Suprapubic skin (tissue), 4 donors: ENCODE results near the gene LRRC7. TPM values are rescaled to one million over a fixed set of nuclear protein-coding genes. Genes with fewer than 3 reads are reported as not detected.

Experiments
- DNase-seq, 2 donors: peaks; one replicate each; pipeline ENCODE4 v3.0.0-alpha.2; 2019; ENCODE audit warnings: low spot score in 2 of 2
- H3K27ac ChIP-seq: fragments of 200-600 bp; sonication (generic); one replicate; pipeline ENCODE4 v1.5.1; 2019
- H3K27me3 ChIP-seq: fragments of 200-600 bp; sonication (generic); one replicate; pipeline ENCODE4 v1.5.1; 2019
- H3K36me3 ChIP-seq: fragments of 200-600 bp; sonication (generic); one replicate; pipeline ENCODE4 v1.5.1; 2019
- H3K4me1 ChIP-seq: fragments of 200-600 bp; sonication (generic); one replicate; pipeline ENCODE4 v1.5.1; 2019
- H3K4me3 ChIP-seq: fragments of 200-600 bp; sonication (generic); one replicate; pipeline ENCODE4 v1.5.1; 2019; ENCODE audit warnings: mild to moderate bottlenecking
- H3K9me3 ChIP-seq: fragments of 200-600 bp; sonication (generic); one replicate; pipeline ENCODE4 v1.5.1; 2019
- CTCF ChIP-seq, 2 donors: fragments of 200-600 bp in 1 of 2; fragments of 450-650 bp in 1 of 2; sonication (generic) in 1 of 2; IDR thresholded peaks; one replicate each; pipeline ENCODE4 v1.5.1; 2016 to 2019; ENCODE audit warnings: antibody characterized with exemption in 2 of 2, mild to moderate bottlenecking in 1 of 2, moderate library complexity in 1 of 2
- EP300 ChIP-seq: sonication (generic); formaldehyde crosslinking; IDR thresholded peaks from one replicate; pipeline ENCODE4 v1.6.1; 2017; ENCODE audit warnings: antibody characterized with exemption
- POLR2A ChIP-seq, 2 donors: fragments of 450-650 bp; IDR thresholded peaks; one replicate each; pipeline ENCODE4 v1.6.1; 2017; ENCODE audit warnings: antibody characterized with exemption in 2 of 2, mild to moderate bottlenecking in 2 of 2, moderate library complexity in 2 of 2
- POLR2AphosphoS5 ChIP-seq, 3 donors: sonication (generic); formaldehyde crosslinking; IDR thresholded peaks; one replicate each; pipeline ENCODE4 v1.6.1; 2017; ENCODE audit warnings: antibody characterized with exemption in 3 of 3
- WGBS: methylation state at CpG from one replicate; pipeline ENCODE4 v1.1.5; 2018; 5-methylcytosine and 5-hydroxymethylcytosine counted together
- total RNA-seq, 4 donors: library from RNA; depleted of rRNA; stranded (reverse); fragments of >200 nt; gene quantifications; one replicate each; pipeline ENCODE4 v1.1.0, GENCODE V29; 2016

Gene LRRC7
- total RNA-seq, 4 donors from 2014 or later = 0.24 to 0.98 (median 0.47) TPM

- Histone ChIP-seq H3K27me3 (no peaks in the 10 kb centered on the region), H3K9me3 (no peaks in the 10 kb centered on the region), H3K36me3 (no peaks in the 10 kb centered on the region), H3K4me1 (no peaks in the 10 kb centered on the region), H3K4me3 (no peak overlapping the region), H3K27ac (no peak overlapping the region)
- DNase-seq = no peak
- TF ChIP-seq CTCF (IDR thresholded peaks at IDR 0.05) (no peak), POLR2A (IDR thresholded peaks at IDR 0.05) (no peak), EP300 (no peak), POLR2AphosphoS5 (IDR thresholded peaks at IDR 0.05) (no peak)
- WGBS = 76% methylated on average over 2 of the region's 2 CpGs
These were observed 440.9 kb downstream of the LRRC7 start for GRCh38 chr1:70008660-70009059.

GRCh38 chr1:70017770-70018169, 450.0 kb downstream of the LRRC7 start:
- Histone ChIP-seq H3K27ac (no peak overlapping the region), H3K4me3 (no peak overlapping the region), H3K4me1 (no peaks in the 10 kb centered on the region), H3K9me3 (no peaks in the 10 kb centered on the region), H3K36me3 (no peaks in the 10 kb centered on the region), H3K27me3 (no peaks in the 10 kb centered on the region)
- TF ChIP-seq POLR2AphosphoS5 (IDR thresholded peaks at IDR 0.05) (no peak), POLR2A (IDR thresholded peaks at IDR 0.05) (no peak), EP300 (no peak), CTCF (IDR thresholded peaks at IDR 0.05) (no peak)
- DNase-seq = no peak

GRCh38 chr1:70024272-70024671, 456.6 kb downstream of the LRRC7 start:
- no peaks in the 10 kb centered on the region for H3K36me3 ChIP-seq
- 87% methylated on average over 1 of the region's 1 CpG for WGBS
- no peaks in the 10 kb centered on the region for H3K9me3 ChIP-seq
- H3K4me3 ChIP-seq = no peak overlapping the region
- no peak for DNase-seq
- no peak overlapping the region for H3K27ac ChIP-seq
- no peaks in the 10 kb centered on the region for H3K4me1 ChIP-seq
- H3K27me3 ChIP-seq = no peaks in the 10 kb centered on the region
- TF ChIP-seq EP300 (no peak), POLR2AphosphoS5 (IDR thresholded peaks at IDR 0.05) (no peak), CTCF (IDR thresholded peaks at IDR 0.05) (no peak), POLR2A (IDR thresholded peaks at IDR 0.05) (no peak)

- TF ChIP-seq EP300 (no peak), CTCF (IDR thresholded peaks at IDR 0.05) (no peak), POLR2AphosphoS5 (IDR thresholded peaks at IDR 0.05) (no peak), POLR2A (IDR thresholded peaks at IDR 0.05) (no peak)
- Histone ChIP-seq H3K27me3 (no peaks in the 10 kb centered on the region), H3K36me3 (no peaks in the 10 kb centered on the region), H3K4me3 (no peak overlapping the region), H3K27ac (no peak overlapping the region), H3K4me1 (no peaks in the 10 kb centered on the region), H3K9me3 (no peaks in the 10 kb centered on the region)
- DNase-seq = no peak
These were observed 457.3 kb downstream of the LRRC7 start for GRCh38 chr1:70025052-70025451.

- Histone ChIP-seq H3K27ac (no peak overlapping the region), H3K9me3 (no peaks in the 10 kb centered on the region), H3K36me3 (no peaks in the 10 kb centered on the region), H3K4me3 (no peak overlapping the region), H3K4me1 (no peaks in the 10 kb centered on the region), H3K27me3 (no peaks in the 10 kb centered on the region)
- TF ChIP-seq POLR2AphosphoS5 (IDR thresholded peaks at IDR 0.05) = no peak
- no peak for TF ChIP-seq CTCF (IDR thresholded peaks at IDR 0.05)
- TF ChIP-seq EP300 = no peak
- TF ChIP-seq POLR2A (IDR thresholded peaks at IDR 0.05) = no peak
- DNase-seq = no peak
These were observed 458.1 kb downstream of the LRRC7 start for GRCh38 chr1:70025846-70026245.
